ENCODE measurements around the gene S100A14. TPM values are rescaled to one million over a fixed set of nuclear protein-coding genes. Genes with fewer than 3 reads are reported as not detected.

Gene S100A14
- total RNA-seq, 2 experiments from 2014 or later = not detected

DNA sequence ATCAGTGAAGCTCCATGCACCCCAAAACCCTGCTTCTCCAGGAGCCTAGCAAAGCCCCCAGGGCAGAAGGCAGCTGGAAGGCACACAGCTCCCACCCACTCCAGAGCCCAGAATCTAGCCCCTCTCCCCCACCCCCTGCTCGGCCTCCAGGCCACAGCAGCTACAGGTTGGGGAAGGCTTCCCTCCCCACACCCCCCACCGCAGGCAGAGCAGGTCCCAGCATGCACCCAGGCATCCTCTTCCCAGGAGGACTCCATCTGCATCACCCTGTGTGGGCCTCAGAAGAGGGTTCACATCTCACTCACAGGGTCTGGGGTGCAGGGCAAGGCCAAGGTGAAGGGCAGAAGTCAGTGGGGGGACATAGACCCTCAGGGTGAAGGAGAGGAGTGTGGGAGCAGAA lies 719 bp downstream of the S100A14 start:
- Histone ChIP-seq H3K4me1 (ENCODE audit: insufficient read depth, low read length, poor library complexity, severe bottlenecking) (peaks cover 5% of the 10 kb centered on the region), H3K79me2 (ENCODE audit: insufficient read depth, low read depth, low read length) (no peaks in the 10 kb centered on the region), H3K4me2 (ENCODE audit: low read length) (no peak overlapping the region), H3K36me3 (ENCODE audit: insufficient read depth, low read length) (peaks cover 5% of the 10 kb centered on the region; the same call in 1 of the 2 replicates), H3K9me2 (ENCODE audit: insufficient read depth, low read length) (no peaks in the 10 kb centered on the region), H2AFZ (ENCODE audit: low read length) (no peak overlapping the region), H4K20me1 (ENCODE audit: insufficient read depth, low read length) (no peaks in the 10 kb centered on the region), H3K27ac (ENCODE audit: low read depth, low read length, poor library complexity, severe bottlenecking) (no peak overlapping the region), H3K4me3 (ENCODE audit: low read depth, low read length, poor library complexity, severe bottlenecking) (no peak overlapping the region), H3K9me3 (ENCODE audit: low read length) (no peaks in the 10 kb centered on the region)
- TF ChIP-seq, protein P1, sequence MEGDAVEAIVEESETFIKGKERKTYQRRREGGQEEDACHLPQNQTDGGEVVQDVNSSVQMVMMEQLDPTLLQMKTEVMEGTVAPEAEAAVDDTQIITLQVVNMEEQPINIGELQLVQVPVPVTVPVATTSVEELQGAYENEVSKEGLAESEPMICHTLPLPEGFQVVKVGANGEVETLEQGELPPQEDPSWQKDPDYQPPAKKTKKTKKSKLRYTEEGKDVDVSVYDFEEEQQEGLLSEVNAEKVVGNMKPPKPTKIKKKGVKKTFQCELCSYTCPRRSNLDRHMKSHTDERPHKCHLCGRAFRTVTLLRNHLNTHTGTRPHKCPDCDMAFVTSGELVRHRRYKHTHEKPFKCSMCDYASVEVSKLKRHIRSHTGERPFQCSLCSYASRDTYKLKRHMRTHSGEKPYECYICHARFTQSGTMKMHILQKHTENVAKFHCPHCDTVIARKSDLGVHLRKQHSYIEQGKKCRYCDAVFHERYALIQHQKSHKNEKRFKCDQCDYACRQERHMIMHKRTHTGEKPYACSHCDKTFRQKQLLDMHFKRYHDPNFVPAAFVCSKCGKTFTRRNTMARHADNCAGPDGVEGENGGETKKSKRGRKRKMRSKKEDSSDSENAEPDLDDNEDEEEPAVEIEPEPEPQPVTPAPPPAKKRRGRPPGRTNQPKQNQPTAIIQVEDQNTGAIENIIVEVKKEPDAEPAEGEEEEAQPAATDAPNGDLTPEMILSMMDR (conservative IDR thresholded peaks at IDR 0.05; ENCODE audit: low read length) = no peak
- TF ChIP-seq EZH2phosphoT487 (IDR thresholded peaks at IDR 0.05; ENCODE audit: borderline replicate concordance, low read depth, low read length) = no peak
- intact Hi-C loops (cut with micrococcal nuclease; ENCODE audit: unreplicated experiment) = no loop called here
- no peak for DNase-seq (ENCODE audit: low spot score)
- ChIA-PET CTCF (ENCODE audit: unreplicated experiment) (interaction anchor here (0.6 kb wide), 1 partner anchor 28 kb away, joined by 3 read pairs; no protein-coding TSS in a partner anchor), POLR2A (interaction anchor here (0.6 to 1.4 kb wide), 2 partner anchors 19 to 118 kb away, joined by 3 to 5 read pairs; no protein-coding TSS in a partner anchor)
- no TSS peak for BruUV-seq (replicated peaks)

DNA sequence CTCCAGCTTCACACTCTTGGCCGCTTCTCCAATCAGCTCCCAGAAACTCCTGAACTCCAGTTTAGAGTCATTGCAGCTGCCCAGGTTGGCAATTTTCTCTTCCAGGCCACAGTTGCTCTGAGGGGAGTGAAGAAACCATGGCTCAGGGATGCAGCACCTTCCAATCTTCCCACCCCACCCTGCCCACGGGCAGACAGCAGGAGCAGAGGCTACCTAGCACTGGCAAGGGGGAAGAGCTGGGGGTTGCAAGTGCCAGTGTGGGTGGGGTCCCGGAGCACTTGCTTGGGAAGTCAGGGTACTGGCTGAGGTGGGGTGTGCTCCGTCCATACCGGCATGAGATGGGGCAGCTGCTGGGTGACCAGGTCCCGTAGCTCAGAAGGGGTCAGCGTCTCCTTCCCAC lies 1.2 kb downstream of the S100A14 start:
- POLR2A ChIA-PET = interaction anchor here (0.6 to 1.4 kb wide), 2 partner anchors 20 to 118 kb away, joined by 3 to 5 read pairs; no protein-coding TSS in a partner anchor
- no TSS peak for BruUV-seq (replicated peaks)
- intact Hi-C loops (cut with micrococcal nuclease; ENCODE audit: unreplicated experiment) = no loop called here

More for the DNA sequence above, 1.2 kb downstream of the S100A14 start:
- CTCF ChIA-PET (ENCODE audit: unreplicated experiment) = interaction anchor here (0.5 kb wide), 1 partner anchor 74 kb away, joined by 3 read pairs; no protein-coding TSS in a partner anchor
- Histone ChIP-seq H3K79me2 (ENCODE audit: insufficient read depth, low read depth, low read length) (no peaks in the 10 kb centered on the region), H2AFZ (ENCODE audit: low read length) (no peak overlapping the region), H3K9me3 (ENCODE audit: low read length) (no peaks in the 10 kb centered on the region), H3K27ac (ENCODE audit: low read depth, low read length, poor library complexity, severe bottlenecking) (no peak overlapping the region), H3K4me1 (ENCODE audit: insufficient read depth, low read length, poor library complexity, severe bottlenecking) (peaks cover 5% of the 10 kb centered on the region), H3K4me2 (ENCODE audit: low read length) (no peak overlapping the region), H4K20me1 (ENCODE audit: insufficient read depth, low read length) (no peaks in the 10 kb centered on the region), H3K36me3 (ENCODE audit: insufficient read depth, low read length) (peaks cover 5% of the 10 kb centered on the region; the same call in 1 of the 2 replicates), H3K4me3 (ENCODE audit: low read depth, low read length, poor library complexity, severe bottlenecking) (no peak overlapping the region), H3K9me2 (ENCODE audit: insufficient read depth, low read length) (no peaks in the 10 kb centered on the region)
- DNase-seq (ENCODE audit: low spot score) = no peak
- TF ChIP-seq, protein P1 (conservative IDR thresholded peaks at IDR 0.05; ENCODE audit: low read length) = no peak
- TF ChIP-seq EZH2phosphoT487 (IDR thresholded peaks at IDR 0.05; ENCODE audit: borderline replicate concordance, low read depth, low read length) = no peak

Data from OCI-LY7 (cell line).